ENCODE measurements around the gene CD63. TPM values are rescaled to one million over a fixed set of nuclear protein-coding genes. Genes with fewer than 3 reads are reported as not detected.

Gene CD63
- total RNA-seq, 1 experiment from 2014 or later: 552 TPM

DNA sequence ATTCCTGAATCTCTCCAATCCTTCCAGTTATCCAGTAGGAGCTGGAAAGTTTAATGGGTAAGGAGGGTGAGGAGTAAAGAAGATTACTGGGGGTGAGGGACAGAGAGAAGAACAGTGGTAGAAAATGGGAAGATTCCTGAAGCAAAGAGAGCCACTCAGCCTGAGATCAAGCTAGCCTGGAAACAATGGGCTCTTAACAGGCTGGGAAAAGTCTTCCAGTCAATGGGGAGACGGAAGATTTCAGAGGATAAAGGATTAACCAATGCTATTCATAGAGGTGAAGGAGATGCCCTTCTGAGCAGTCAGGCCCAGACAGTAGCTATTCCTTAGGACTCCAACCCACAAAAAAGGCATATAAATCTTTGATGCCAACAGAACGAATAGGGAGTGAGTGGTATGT is 28.9 kb upstream of the CD63 start:
- Mint-ChIP-seq H3K27me3 (ENCODE audit: insufficient read depth, unreplicated experiment) (no peaks in the 10 kb centered on the region), H3K27ac (ENCODE audit: low read depth, unreplicated experiment) (no peak overlapping the region), H3K9me3 (ENCODE audit: unreplicated experiment) (no peaks in the 10 kb centered on the region), H3K36me3 (ENCODE audit: insufficient read depth, unreplicated experiment) (peaks cover 98% of the 10 kb centered on the region), H3K4me3 (ENCODE audit: unreplicated experiment) (no peak overlapping the region), H3K4me1 (ENCODE audit: insufficient read depth, unreplicated experiment) (peaks cover 6% of the 10 kb centered on the region)
- intact Hi-C loops (cut with micrococcal nuclease): no loop called here
- no peak for DNase-seq (ENCODE audit: unreplicated experiment)
- no TSS peak for BruUV-seq (replicated peaks)
- ChIA-PET CTCF (interaction anchor here (1.6 to 2.8 kb wide), 2 partner anchors 9 to 19 kb away, joined by 6 to 18 read pairs; no protein-coding TSS in a partner anchor), POLR2A (interaction anchor here (1.0 to 2.0 kb wide), 3 partner anchors 11 to 72 kb away, joined by 3 to 10 read pairs (median 3); partner anchors contain the start of gene DNAJC14)
- TF ChIP-seq, protein P1, sequence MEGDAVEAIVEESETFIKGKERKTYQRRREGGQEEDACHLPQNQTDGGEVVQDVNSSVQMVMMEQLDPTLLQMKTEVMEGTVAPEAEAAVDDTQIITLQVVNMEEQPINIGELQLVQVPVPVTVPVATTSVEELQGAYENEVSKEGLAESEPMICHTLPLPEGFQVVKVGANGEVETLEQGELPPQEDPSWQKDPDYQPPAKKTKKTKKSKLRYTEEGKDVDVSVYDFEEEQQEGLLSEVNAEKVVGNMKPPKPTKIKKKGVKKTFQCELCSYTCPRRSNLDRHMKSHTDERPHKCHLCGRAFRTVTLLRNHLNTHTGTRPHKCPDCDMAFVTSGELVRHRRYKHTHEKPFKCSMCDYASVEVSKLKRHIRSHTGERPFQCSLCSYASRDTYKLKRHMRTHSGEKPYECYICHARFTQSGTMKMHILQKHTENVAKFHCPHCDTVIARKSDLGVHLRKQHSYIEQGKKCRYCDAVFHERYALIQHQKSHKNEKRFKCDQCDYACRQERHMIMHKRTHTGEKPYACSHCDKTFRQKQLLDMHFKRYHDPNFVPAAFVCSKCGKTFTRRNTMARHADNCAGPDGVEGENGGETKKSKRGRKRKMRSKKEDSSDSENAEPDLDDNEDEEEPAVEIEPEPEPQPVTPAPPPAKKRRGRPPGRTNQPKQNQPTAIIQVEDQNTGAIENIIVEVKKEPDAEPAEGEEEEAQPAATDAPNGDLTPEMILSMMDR (IDR thresholded peaks at IDR 0.05; ENCODE audit: unreplicated experiment): no peak

DNA sequence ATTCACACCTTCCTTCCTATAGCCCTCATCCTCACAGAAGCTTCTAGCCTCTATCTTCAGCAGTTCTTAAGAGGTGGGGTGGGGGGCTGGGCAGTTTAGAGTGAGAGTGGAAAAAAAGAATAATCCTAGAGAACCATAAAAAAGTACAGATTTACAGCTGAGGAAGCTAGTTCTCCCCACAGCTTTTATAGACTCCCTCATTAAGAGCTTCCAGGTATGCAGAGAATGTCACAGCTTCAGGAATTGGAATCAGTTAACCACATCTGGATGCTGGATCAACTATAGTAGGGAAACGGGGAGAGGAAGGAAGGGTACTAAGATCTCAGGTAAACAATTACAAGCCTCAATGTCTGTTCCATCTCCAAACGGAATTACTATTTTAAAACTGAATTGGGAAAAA is 26.4 kb upstream of the CD63 start:
- peaks cover 97% of the 10 kb centered on the region for H3K36me3 Mint-ChIP-seq (ENCODE audit: insufficient read depth, unreplicated experiment)
- no peak for DNase-seq (ENCODE audit: unreplicated experiment)
- intact Hi-C loops (cut with micrococcal nuclease): no loop called here
- TF ChIP-seq, protein P1 (IDR thresholded peaks at IDR 0.05; ENCODE audit: unreplicated experiment): no peak
- POLR2A ChIA-PET: interaction anchor here (2.6 kb wide), 1 partner anchor 11 kb away, joined by 7 read pairs; no protein-coding TSS in a partner anchor
- peak overlapping the region; percentile 30 for H3K27ac Mint-ChIP-seq (ENCODE audit: low read depth, unreplicated experiment)
- H3K27me3 Mint-ChIP-seq (ENCODE audit: insufficient read depth, unreplicated experiment): no peaks in the 10 kb centered on the region
- H3K4me1 Mint-ChIP-seq (ENCODE audit: insufficient read depth, unreplicated experiment): no peaks in the 10 kb centered on the region
- BruUV-seq (replicated peaks): no TSS peak
- H3K9me3 Mint-ChIP-seq (ENCODE audit: unreplicated experiment): no peaks in the 10 kb centered on the region
- CTCF ChIA-PET: interaction anchor here (0.5 to 3.9 kb wide), 5 partner anchors 13 to 178 kb away, joined by 3 to 30 read pairs (median 3); no protein-coding TSS in a partner anchor
- no peak overlapping the region for H3K4me3 Mint-ChIP-seq (ENCODE audit: unreplicated experiment)

DNA sequence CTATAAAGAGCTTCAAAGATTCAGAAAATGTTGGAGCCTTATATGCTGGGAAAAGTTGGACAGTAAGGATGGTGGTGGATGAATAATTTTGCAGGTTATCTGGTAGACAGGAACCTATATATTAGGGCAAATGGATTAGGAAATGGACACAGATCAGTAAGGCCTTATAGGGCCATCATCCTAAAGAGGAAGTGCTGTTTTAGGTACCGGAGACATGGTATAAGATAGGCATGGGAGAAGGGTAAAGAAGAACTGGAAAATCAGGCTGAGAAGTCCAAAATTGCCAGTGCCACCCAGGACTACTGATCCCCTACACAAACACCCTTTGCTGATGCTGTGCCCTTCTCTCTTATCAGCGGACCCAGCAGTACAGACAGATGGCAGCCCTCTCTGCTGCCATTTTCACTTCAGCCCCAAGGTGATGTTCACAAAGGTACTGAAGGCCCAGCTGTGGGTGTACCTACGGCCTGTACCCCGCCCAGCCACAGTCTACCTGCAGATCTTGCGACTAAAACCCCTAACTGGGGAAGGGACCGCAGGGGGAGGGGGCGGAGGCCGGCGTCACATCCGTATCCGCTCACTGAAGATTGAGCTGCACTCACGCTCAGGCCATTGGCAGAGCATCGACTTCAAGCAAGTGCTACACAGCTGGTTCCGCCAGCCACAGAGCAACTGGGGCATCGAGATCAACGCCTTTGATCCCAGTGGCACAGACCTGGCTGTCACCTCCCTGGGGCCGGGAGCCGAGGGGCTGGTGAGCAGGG is 19.6 kb upstream of the CD63 start:
- CTCF ChIA-PET: interaction anchor here (0.6 to 3.8 kb wide), 4 partner anchors 9 to 280 kb away, joined by 3 to 36 read pairs (median 4); no protein-coding TSS in a partner anchor
- Mint-ChIP-seq H3K4me3 (ENCODE audit: unreplicated experiment) (no peak overlapping the region), H3K27ac (ENCODE audit: low read depth, unreplicated experiment) (no peak overlapping the region), H3K4me1 (ENCODE audit: insufficient read depth, unreplicated experiment) (peaks cover 10% of the 10 kb centered on the region), H3K36me3 (ENCODE audit: insufficient read depth, unreplicated experiment) (peaks cover 50% of the 10 kb centered on the region), H3K9me3 (ENCODE audit: unreplicated experiment) (no peaks in the 10 kb centered on the region), H3K27me3 (ENCODE audit: insufficient read depth, unreplicated experiment) (no peaks in the 10 kb centered on the region)
- DNase-seq (ENCODE audit: unreplicated experiment): no peak
- TF ChIP-seq, protein P1 (IDR thresholded peaks at IDR 0.05; ENCODE audit: unreplicated experiment): no peak
- intact Hi-C loops (cut with micrococcal nuclease): no loop called here
- no TSS peak for BruUV-seq (replicated peaks)
- POLR2A ChIA-PET: interaction anchor here (2.4 to 2.7 kb wide), 2 partner anchors 9 to 69 kb away, joined by 10 to 14 read pairs; partner anchors contain the start of genes ORMDL2 and SARNP

DNA sequence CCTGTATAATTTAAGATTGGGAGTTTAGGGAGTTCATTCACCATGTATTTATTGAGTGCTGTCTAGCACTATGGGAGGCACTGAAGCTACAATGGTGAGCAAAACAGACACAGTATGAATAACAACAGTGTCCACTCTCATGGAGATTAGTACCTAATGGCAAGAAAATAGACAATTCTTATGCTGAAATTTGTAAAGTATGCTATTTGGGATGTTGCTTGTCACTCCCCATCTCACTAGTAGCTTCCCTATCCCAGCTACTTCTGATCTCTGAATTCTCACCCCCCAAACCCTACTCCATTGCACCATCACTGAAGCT is 18.1 kb upstream of the CD63 start:
- Mint-ChIP-seq H3K4me3 (ENCODE audit: unreplicated experiment) (no peak overlapping the region), H3K9me3 (ENCODE audit: unreplicated experiment) (no peaks in the 10 kb centered on the region), H3K4me1 (ENCODE audit: insufficient read depth, unreplicated experiment) (peaks cover 23% of the 10 kb centered on the region), H3K27me3 (ENCODE audit: insufficient read depth, unreplicated experiment) (peaks cover 12% of the 10 kb centered on the region), H3K36me3 (ENCODE audit: insufficient read depth, unreplicated experiment) (peaks cover 35% of the 10 kb centered on the region), H3K27ac (ENCODE audit: low read depth, unreplicated experiment) (no peak overlapping the region)
- intact Hi-C loops (cut with micrococcal nuclease): no loop called here
- no TSS peak for BruUV-seq (replicated peaks)
- no peak for DNase-seq (ENCODE audit: unreplicated experiment)
- POLR2A ChIA-PET: interaction anchor here (0.5 to 2.7 kb wide), 5 partner anchors 8 to 228 kb away, joined by 3 to 14 read pairs (median 3); partner anchors contain the start of genes ORMDL2 and SARNP
- CTCF ChIA-PET: interaction anchor here (0.7 to 3.8 kb wide), 6 partner anchors 9 to 294 kb away, joined by 3 to 36 read pairs (median 4); partner anchors contain the start of gene CD63
- TF ChIP-seq, protein P1 (IDR thresholded peaks at IDR 0.05; ENCODE audit: unreplicated experiment): no peak

All from MCF 10A (cell line).